HL-60 (cell line): ENCODE measurements around the gene DLX2.

Source experiments
- CTCF ChIP-seq: IDR thresholded peaks from one replicate; pipeline ENCODE4 v1.5.1; 2011; ENCODE audit warnings: low read length, control low read depth, inconsistent platforms; ENCODE audit not compliant: insufficient read depth
- POLR2AphosphoS5 ChIP-seq: IDR thresholded peaks from 2 replicates; pipeline ENCODE4 v1.6.1; 2012; ENCODE audit warnings: low read depth

- TF ChIP-seq CTCF (no peak), POLR2AphosphoS5 (no peak)
Measured at GRCh38 chr2:172114579-172114978, 11.9 kb upstream of the DLX2 start.
